Nucleus accumbens (tissue), 56 donors: ENCODE data around the gene DCAF15.

Experiments used
- DNase-seq, 56 donors: peaks; one replicate each; lab custom pipeline; 2025; lab: John Stamatoyannopoulos, UW

DCAF15 gene

DNA sequence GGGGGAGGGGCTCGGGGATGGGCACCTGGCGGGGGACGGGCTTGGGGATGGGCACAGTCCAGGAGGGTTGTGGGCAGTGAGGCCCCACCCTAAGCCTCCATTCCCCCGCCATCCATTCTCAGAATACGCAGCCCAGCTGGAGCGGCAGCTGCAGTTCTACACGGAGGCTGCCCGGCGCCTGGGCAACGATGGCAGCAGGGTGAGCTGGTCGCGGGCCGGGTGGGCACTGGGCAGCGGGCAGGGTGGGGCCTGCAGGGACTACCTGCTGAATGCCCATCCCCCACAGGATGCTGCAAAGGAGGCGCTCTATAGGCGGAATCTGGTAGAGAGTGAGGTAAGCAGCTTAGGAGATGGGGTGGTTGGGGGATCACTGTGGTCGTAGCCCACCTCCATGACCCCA is 22.4 kb upstream of the DCAF15 start:
- no peak for DNase-seq

DNA sequence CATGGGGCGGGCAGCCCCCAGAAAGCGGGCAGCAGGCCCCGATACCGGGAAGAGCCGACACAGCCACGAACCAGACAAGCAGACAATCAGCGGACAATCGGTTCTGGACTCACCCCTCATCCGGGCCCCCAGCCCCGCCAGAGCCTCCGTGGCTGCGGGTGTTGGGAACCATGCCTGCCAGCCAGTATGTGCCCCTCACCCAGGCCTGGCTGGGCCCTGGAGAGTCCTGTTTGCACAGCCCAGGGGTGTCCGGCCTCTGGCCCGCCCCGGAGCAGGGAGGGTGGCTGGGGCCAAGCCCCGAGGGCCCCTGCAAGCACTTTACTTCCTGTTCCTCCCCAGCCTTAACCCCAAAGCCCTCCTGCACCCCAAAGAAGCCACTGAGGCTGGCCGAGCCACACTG is 21.9 kb upstream of the DCAF15 start:
- DNase-seq: no peak

DNA sequence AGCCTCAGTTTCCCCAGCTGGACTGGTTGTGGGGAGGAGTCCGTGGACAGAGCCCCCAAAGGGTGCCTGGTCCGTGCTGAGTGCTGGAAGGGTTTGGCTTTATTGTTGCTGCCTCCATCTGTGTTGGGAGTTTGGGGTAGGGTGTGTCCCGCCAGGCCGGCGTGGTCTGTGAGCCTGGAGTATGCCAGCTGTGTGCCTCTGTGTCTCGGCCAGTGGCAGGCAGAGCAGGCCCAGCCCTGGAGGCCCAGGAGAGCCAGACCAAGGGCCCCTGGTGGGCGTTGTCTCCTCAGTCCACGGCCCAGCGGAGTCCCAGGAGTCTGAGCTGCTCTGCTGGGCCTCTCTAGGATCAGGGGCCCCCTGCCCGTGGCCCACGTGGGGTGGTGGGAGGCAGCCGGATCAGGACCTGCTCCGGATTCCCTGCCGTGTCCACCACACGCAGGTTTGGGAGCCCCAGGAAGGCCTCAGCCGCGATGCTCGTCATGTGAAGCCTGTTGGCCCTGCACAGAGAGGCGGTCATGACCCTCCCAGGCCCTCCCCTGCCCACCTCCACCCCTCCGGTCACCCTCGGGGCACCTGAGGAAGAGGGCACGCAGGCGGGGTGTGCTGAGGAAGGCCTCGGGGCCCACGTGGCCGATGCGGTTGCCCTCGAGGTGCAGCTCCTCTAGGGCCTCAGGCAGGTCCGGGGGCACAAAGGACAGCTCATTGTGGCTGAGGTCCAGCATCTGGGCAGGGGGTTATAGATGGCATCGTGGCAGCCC is 20.7 kb upstream of the DCAF15 start:
- no peak for DNase-seq

DNA sequence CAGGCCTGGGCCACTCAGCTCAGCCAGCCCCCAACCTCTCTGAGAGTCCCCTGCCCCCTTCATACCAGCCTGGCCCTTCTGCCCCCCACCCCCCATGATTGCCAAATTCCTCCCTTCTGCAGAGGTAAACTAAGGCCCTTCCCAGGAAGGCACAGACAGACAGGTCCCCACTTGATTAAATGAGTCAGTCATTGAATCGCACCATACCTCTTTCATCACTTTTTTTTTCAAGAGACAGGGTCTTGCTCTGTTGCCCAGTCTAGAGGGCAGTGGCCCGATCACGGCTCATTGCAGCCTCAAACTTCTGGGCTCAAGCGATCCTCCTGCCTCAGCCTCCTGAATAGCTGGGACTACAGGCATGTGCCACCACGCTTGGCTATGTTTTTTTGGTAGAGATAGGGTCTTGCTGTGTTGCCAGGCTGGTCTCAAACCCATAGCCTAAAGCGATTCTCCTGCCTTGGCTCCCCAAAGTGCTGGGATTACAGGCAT is 20.1 kb upstream of the DCAF15 start:
- DNase-seq: no peak

DNA sequence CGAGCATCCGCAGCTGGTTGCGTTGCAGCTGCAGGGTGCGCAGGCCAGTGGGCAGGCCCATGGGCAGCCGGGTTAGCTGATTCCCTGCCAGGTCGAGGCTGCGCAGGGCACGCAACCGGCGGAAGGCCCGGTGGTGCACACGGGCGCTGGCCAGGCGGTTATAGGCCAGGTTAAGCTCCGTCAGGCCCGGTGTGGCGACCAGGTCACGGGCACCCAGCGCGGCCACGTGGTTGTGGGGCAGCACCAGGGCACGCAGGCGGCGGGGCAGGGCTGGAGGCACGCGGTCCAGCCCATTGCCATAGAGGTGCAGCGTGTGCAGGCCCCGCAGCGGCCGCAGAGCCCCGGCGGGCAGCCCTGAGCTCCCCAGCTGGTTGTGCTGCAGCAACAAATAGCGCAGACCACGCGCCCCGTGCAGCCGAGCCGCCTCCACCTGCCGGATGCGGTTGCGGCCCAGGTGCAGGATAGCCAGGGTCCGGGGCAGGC is 19.4 kb upstream of the DCAF15 start:
- DNase-seq: no peak

DNA sequence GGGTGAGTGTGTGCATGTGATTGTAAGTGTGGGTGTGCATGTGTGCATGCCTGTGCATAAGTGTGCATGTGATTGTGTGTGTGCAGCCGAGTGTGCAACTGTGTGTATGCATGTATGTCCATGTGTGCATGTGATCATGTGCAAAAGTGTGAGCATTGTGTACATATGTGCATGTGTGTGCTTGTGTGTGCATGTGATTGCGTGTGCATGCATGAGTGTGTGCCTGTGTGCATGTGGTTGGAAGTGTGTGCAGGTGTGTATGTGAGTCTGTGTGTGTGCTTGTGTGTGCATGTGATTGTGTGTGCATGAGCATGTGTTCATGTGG is 17.6 kb upstream of the DCAF15 start:
- no peak for DNase-seq

DNA sequence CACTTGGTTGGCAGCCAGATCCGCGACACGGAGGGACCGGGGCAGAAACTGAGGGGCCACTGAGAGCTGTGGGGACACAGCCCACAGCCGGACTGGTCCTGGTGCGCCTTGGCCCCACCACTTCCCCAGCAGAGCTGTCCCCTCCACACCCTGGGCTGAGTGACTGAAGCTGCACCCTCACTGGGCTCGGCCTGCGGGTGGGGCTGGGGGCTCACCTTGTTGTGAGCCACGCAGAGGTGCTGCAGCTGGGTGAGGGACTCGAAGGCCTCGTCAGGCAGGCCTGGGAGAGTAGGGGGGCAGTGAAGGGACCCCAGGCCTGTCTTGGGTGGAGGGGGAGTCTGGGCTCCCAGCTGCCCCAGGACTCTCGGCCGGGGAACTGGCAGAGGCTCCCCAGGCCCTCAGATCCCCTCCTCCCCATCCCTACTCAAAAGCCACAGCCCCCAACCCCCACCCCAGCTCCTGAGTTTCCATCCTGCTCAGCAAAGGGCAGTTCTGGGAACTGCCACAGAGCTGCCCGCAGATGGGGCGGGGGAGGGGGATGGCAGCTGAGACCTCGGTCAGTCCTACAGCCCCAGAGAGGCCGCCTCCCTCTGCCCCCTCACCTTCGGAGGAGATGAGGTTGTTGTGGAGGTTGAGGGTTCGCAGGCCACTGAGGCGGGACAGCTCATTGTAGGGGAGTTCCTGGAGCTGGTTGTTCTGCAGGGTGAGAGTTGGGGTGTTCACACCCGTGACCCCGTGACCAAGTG is 16.4 kb upstream of the DCAF15 start:
- no peak for DNase-seq

DNA sequence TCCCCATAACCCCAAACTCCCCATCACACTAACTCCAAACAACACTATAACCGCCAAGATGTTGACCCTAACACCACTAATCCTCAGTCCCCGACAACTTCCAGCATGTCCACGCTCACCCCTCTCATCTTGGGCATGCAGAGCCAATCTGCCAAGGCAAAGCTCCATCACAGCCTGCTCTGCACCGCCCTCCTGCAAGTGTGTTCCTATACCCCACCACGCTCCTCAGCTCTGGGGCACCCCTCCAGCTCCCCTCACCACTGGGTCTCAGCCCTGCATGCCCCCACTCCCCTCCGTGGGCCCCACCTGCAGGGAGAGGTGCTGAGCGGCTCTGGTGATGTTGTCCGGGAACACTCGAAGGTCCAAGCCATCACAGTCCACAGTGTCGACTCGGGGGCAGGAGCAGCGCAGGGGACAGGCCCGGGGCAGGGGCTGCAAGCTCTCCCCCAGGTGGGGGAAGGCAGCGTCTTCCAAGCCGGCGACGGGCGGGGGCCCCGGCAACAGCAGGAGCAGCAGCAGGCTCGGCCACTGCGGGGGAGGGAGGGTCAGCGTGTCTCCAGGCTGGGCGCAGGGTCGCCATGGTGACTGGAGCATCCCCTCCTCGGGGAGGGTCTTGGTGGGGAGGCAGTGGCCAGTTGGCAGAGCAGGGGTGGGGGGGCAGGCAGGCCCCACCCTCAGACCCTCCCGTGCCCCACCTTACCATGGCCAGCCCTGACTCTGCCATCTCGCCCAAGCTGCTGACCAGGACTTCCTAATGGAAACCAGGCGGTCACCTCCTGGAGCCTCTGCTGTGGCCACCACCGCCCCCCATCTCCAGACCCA is 14.6 kb upstream of the DCAF15 start:
- peak in 1 of 56 donors; percentile 24 for DNase-seq

DNA sequence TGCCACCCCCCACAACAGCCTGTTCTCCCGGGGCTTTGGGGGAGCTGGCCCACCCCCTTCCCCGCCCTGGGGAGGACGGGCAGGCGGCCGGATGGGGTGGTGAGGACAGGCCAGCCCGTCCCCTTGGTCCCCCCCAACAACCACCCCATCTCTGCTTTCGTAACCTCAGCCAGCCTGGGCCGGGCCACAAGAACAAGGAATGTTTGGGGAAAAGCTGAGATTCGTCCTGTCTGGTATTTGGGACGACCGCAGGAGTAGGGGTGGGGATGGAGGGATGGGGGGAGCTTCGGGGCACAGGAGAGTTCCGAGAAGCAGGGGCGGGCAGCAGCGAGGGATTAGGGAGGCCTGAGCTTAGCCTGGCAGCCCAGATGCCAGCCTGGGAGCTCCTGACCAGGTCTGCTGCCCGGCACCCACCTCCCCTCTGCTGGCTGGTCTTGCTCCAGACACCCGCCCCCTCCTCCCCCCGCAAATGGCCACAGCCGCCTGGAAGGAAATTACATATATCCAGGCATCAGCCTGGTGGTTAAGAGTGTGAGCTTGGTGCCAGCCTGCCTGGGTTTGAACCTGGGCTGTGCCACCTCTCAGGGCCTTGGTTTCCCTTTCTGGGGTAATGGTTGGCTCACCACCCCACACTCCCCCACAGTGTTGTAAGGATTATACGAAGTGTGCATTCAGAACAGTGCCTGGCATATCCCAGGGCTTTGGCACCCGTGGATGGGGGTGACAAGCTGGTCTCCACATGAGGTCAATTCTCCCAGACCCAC is 13.8 kb upstream of the DCAF15 start, which contains the start of gene PODNL1:
Gene PODNL1 (minus strand): TSS at position 117 of the 764 bp plus-strand sequence. CDS start 236 bp downstream, outside the sequence.
- peak in 5 of 56 donors; percentile 0 to 37 (median 14) for DNase-seq

DNA sequence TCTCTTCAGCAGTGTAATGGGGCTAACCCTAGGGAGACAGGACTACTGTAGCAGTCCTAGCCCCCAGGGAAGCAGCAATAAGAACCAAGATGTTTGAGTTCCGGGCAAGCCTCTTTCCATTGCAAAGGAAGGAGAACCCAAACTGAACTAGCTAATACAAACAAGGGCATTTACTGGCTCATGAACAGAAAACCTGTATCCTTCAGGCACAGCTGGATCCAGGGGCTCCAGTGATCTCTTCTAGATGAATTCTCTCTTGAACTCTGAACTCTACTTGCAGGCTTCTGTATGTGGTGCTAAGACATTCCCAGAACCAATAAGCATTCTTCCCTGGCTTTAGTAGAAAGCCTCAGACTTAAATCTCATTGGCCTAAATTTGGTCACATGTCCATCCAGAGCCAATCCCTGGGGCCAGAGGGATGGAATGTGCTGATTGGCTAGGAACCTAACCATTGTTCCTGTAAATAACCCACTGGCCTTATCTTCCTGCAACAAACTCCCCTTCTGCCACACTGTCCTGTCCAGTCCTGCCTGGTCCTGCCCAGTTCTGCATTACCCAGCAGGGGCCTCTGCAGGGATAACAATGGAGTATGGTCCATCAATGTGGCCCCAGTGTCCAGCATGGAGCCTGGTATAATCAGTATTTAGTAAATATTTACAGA is 10.2 kb upstream of the DCAF15 start:
- no peak for DNase-seq

DNA sequence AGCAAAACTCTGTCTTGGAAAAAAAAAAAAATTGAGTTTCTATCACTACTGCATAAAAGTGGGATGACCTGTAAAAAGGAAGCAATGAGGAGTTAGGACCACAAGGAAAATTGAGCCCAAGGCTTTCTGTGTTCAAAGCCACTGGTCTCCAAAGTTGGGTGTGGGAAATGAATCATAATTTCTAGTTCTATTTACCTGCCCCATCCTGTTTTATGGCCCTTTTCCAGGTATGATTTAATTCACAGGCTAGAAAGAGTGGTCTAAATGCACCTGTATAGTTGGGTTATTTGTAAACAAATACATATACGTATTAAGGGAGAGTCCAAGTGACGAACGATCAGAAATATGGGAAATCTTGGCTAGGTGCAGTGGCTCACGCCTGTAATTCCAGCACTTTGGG is 5.9 kb upstream of the DCAF15 start:
- DNase-seq: no peak

DNA sequence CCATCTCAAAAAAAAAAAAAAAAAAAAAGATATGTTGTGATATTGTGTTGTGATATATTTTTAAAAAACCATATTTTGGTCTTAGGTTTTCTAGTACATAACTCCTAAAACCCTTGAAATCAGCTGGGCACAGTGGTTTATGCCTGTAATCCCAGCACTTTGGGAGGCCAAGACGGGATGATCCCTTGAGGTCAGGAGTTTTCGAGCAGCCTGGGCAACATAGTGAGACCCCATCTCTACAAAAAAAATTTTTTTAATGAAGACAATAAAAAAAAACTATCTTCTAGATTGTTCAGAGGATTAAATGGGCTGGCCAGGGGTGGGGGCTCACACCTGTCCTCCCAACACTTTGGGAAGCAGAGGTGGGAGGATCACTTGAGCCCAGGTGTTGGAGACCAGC is 1.3 kb upstream of the DCAF15 start:
- no peak for DNase-seq

DNA sequence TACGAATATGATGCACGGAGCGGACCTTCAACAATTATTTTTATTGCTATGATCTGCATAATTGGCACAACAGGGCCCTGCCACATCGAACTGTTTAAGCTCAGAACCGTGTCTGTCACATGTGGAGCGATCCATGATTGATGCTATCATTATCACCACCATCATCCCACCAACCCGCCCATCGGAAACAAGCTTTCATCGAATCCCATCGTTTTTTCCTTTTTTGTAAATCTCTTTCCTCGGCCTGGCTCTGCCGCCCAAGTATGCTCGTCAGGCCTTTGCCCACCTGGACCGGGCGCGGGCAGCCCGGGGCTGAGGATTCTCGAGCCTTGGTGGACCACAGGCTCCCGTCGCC is 533 bp upstream of the DCAF15 start:
- DNase-seq: no peak

DNA sequence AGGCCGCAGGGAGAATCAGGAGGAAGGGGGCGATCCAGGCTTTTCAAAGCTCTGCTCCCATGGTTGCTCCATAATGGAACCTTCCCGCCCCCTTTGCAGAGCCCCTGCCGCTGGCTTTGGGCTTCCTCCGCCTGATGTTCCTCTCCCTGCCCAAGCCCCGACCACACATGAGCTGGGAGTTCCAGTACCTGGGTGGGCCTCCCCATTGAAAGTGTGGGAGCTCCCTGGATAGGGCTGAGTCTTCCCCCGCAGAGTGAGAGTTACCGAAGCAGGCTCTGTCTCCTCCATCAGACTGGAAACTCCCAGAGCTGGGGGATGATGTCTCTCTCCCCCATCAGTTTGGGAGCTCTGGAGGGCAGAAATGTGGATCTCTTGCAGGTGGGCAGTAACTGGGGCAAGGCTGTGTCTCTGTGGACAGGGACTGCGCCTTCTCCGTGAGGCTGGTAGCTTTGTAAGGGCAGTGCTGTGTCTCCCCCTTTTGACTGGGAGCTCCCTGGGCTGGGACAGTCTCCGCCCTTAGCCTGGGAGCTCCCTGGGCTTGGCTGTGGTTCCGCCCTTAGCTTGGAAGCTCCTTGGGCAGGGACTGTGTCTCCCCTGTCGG is 722 bp downstream of the DCAF15 start:
- DNase-seq: peak in 12 of 56 donors; percentile 7 to 42 (median 28)

DNA sequence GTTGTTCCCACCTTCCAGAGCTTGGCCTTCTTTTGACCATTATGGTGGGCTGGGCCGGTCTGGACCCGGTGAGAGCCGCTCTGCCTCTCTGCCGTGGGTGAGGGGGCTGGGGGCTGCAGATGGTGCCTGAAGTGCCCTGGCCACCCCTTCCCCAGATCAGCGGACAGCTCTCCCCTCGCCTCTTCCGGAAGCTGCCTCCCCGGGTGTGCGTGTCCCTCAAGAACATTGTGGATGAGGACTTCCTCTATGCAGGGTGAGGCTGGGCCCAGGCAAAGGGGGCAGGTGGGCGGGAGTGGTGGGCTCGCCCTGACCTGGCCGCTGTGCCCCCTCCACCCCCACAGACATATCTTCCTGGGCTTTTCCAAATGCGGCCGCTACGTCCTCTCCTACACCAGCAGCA is 1.9 kb downstream of the DCAF15 start:
- DNase-seq: no peak

DNA sequence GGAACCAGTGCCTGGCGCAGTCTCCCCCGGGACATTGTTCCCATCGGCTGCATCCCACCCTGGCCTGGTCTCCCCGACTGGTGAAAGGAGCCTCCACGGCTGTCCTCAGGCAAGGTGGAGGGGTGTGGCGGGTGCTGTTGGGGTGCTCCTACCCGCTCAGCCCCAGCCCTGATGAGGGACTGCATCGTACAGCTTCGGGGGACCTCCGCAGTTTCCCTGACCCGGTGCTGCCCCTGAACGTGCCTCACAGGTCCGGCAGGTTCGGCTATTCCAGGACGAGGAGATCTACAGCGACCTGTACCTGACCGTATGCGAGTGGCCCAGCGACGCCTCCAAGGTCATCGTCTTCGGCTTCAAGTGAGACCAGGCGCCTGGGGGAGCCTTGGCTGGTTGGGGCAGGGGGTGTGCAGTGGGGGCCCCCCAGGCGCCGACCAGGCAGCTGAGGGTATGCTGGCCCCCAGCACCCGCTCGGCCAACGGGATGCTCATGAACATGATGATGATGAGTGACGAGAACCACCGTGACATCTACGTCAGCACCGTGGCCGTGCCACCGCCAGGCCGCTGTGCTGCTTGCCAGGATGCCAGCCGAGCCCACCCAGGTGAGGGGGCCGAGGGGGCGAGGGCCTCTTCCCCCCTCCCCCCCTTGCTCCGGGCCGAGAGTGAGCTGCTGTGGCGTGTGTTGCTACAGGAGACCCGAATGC is 3.5 kb downstream of the DCAF15 start:
- DNase-seq: no peak

DNA sequence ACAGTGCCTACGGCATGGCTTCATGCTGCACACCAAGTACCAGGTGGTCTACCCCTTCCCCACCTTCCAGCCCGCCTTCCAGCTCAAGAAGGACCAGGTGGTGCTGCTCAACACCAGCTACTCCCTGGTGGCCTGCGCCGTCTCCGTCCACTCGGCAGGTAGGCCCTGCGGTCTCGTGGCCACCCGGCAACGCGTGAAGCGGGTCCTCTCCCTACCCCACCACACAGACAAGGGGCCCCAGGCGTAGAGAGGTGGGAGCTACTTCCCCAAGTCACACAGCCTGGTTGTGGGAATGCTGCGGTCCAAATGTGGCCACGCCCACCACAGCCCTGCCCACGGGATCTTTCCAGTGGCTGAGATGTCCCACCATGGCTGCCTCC is 4.0 kb downstream of the DCAF15 start:
- DNase-seq: no peak

DNA sequence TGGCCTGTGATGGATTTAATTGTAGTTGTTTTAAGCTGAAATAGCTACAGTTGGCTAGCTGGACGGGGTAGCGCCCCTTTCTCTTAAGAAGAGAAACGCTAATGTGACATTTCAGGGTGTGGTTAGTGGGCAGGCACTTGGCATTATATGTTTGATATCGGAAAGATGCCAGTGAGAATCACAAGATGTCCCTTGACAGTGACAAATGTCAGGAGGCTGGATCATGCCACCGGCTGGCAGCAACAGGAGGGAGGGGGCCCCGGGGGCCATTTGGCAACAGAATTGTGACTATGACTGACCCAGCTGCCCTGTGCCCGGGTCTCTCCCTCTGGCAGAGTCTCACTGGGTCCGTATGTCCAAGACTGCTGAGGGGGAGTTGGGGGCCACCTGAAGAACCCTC is 4.7 kb downstream of the DCAF15 start:
- DNase-seq: no peak

DNA sequence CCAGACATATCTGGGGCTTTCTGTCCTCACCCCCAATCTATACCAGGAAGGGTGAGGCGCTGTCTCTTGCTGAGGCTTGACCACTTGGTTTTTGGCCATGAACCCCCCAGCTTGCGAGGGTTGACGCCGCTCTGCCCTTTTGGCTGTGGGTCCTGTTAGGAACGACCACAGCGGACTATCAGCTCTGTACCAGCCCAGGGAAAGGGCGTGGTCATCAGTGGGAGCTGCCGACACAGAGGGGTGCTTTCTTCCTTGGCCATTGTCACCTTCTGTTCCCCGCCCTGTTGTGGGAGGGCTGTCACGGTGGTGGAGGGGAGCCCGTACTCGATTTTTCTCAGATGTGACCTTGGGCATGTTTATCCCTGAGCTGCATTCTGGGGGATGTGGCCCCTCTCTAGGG is 5.7 kb downstream of the DCAF15 start:
- DNase-seq: no peak
